ENCODE results near the gene SLC6A6. TPM values are rescaled to one million over a fixed set of nuclear protein-coding genes. Genes with fewer than 3 reads are reported as not detected.

SLC6A6 gene
- total RNA-seq, 1 donor from 2014 or later, result 21.1 TPM

GRCh38 chr3:14415501-14415900, 13.1 kb downstream of the SLC6A6 start:
- DNase-seq (ENCODE audit: extremely low read depth, low read depth, low spot score), result no peak

GRCh38 chr3:14416453-14416852, 14.0 kb downstream of the SLC6A6 start:
- no peak for DNase-seq (ENCODE audit: extremely low read depth, low read depth, low spot score)

- no peak for DNase-seq (ENCODE audit: extremely low read depth, low read depth, low spot score)
These were observed 16.2 kb downstream of the SLC6A6 start for GRCh38 chr3:14418296-14419250.

- DNase-seq (ENCODE audit: extremely low read depth, low read depth, low spot score), result no peak
These were observed 19.9 kb downstream of the SLC6A6 start for GRCh38 chr3:14422016-14422963.

GRCh38 chr3:14423197-14423743, 20.9 kb downstream of the SLC6A6 start:
- DNase-seq (ENCODE audit: extremely low read depth, low read depth, low spot score), result no peak

GRCh38 chr3:14423963-14424362, 21.6 kb downstream of the SLC6A6 start:
- no peak for DNase-seq (ENCODE audit: extremely low read depth, low read depth, low spot score)

- DNase-seq (ENCODE audit: extremely low read depth, low read depth, low spot score), result no peak
These were observed 22.5 kb downstream of the SLC6A6 start for GRCh38 chr3:14424711-14425580.

GRCh38 chr3:14425581-14426304, 23.3 kb downstream of the SLC6A6 start:
- no peak for DNase-seq (ENCODE audit: extremely low read depth, low read depth, low spot score)

- no peak for DNase-seq (ENCODE audit: extremely low read depth, low read depth, low spot score)
These were observed 23.9 kb downstream of the SLC6A6 start for GRCh38 chr3:14426305-14426620.

GRCh38 chr3:14428087-14429033, 26.0 kb downstream of the SLC6A6 start:
- no peak for DNase-seq (ENCODE audit: extremely low read depth, low read depth, low spot score)

GRCh38 chr3:14429237-14429636, 26.8 kb downstream of the SLC6A6 start:
- DNase-seq (ENCODE audit: extremely low read depth, low read depth, low spot score), result no peak

- no peak for DNase-seq (ENCODE audit: extremely low read depth, low read depth, low spot score)
These were observed 27.2 kb downstream of the SLC6A6 start for GRCh38 chr3:14429640-14430039.

- no peak for DNase-seq (ENCODE audit: extremely low read depth, low read depth, low spot score)
These were observed 27.6 kb downstream of the SLC6A6 start for GRCh38 chr3:14430053-14430452.

GRCh38 chr3:14430706-14431451, 28.5 kb downstream of the SLC6A6 start:
- DNase-seq (ENCODE audit: extremely low read depth, low read depth, low spot score), result no peak

GRCh38 chr3:14431452-14431916, 29.1 kb downstream of the SLC6A6 start:
- no peak for DNase-seq (ENCODE audit: extremely low read depth, low read depth, low spot score)

GRCh38 chr3:14431917-14432834, 29.8 kb downstream of the SLC6A6 start:
- no peak for DNase-seq (ENCODE audit: extremely low read depth, low read depth, low spot score)

GRCh38 chr3:14433106-14433505, 30.7 kb downstream of the SLC6A6 start:
- no peak for DNase-seq (ENCODE audit: extremely low read depth, low read depth, low spot score)

Measured in glomerular endothelial cell (primary cell).